Esophagus (tissue), 2 donors: Measurements from ENCODE around the gene CYP3A4. TPM values are rescaled to one million over a fixed set of nuclear protein-coding genes. Genes with fewer than 3 reads are reported as not detected.
A peak's percentile ranks its signal among the peaks of the same experiment; 100 is the strongest.

Experiments
- H3K27ac ChIP-seq, 2 donors: one replicate each; pipeline ENCODE4 v1.5.1; 2013; ENCODE audit warnings: low read depth in 2 of 2, mild to moderate bottlenecking in 2 of 2, inconsistent platforms in 1 of 2, low read length in 1 of 2, moderate library complexity in 1 of 2
- H3K27me3 ChIP-seq, 2 donors: one replicate each; pipeline ENCODE4 v1.6.1; 2013; ENCODE audit warnings: low read length in 2 of 2, control low read depth in 1 of 2, mild to moderate bottlenecking in 1 of 2; ENCODE audit not compliant: insufficient read depth in 2 of 2, control insufficient read depth in 1 of 2
- H3K36me3 ChIP-seq, 2 donors: one replicate each; pipeline ENCODE4 v1.6.1; 2013; ENCODE audit warnings: low read length in 1 of 2; ENCODE audit not compliant: control insufficient read depth in 2 of 2, insufficient read depth in 2 of 2
- H3K4me1 ChIP-seq, 2 donors: one replicate each; pipeline ENCODE4 v1.6.1; 2013; ENCODE audit warnings: low read length in 1 of 2; ENCODE audit not compliant: control insufficient read depth in 2 of 2, insufficient read depth in 2 of 2
- H3K4me3 ChIP-seq, 2 donors: one replicate each; pipeline ENCODE4 v1.5.1; 2013; ENCODE audit warnings: low read length in 2 of 2, mild to moderate bottlenecking in 2 of 2, low read depth in 1 of 2, moderate library complexity in 1 of 2
- H3K9me3 ChIP-seq, 2 donors: one replicate each; pipeline ENCODE4 v1.6.1; 2013; ENCODE audit warnings: mild to moderate bottlenecking in 2 of 2, low read depth in 1 of 2, low read length in 1 of 2, moderate library complexity in 1 of 2; ENCODE audit not compliant: control insufficient read depth in 2 of 2, insufficient read depth in 1 of 2
- WGBS, 2 donors: extraction: QIAGEN DNeasy Blood & Tissue Kit; methylation state at CpG; one replicate each; pipeline ENCODE4 v1.1.7; 2013; 5-methylcytosine and 5-hydroxymethylcytosine counted together
- polyA plus RNA-seq, 2 donors: library from polyadenylated mRNA; stranded (reverse); fragments of 200-250 nt; gene quantifications; one replicate each; pipeline ENCODE4 v1.2.3, GENCODE V29; 2013
- donor health status: healthy with polysubstance abuse.
- donor health status: Bipolar disorder and iron deficiency.

CYP3A4 gene
- polyA plus RNA-seq, 2 donors: 0.16 to 0.20 TPM

GRCh38 chr7:99794585-99795502 is 10.9 kb upstream of the CYP3A4 start:
- no peaks in the 10 kb centered on the region for H3K36me3 ChIP-seq
- H3K4me3 ChIP-seq: no peak overlapping the region
- H3K9me3 ChIP-seq: peaks cover 0 to 2% of the 10 kb centered on the region in 2 donors
- no peaks in the 10 kb centered on the region for H3K4me1 ChIP-seq
- 69 to 80% methylated on average over 12 of the region's 12 CpGs for WGBS, 2 donors
- no peak overlapping the region for H3K27ac ChIP-seq
- H3K27me3 ChIP-seq: no peaks in the 10 kb centered on the region

DNA sequence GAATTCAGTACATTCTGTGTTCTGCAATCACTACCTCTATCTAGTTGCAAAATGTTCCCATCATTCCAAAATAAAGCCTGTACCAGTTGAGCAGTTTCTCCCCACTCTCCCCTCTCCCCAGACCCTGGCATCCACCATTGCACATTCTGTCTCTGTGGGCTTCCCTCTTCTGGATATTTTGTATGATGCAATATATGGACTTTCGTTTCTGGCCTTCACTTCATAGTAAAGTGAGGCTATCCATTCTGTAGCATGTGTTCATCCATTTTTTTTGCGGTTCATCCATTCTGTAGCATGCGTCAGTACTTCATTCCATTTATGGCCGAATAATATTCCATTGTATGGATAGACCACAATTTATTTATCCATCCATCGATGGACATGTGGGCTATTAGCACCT is 9.5 kb upstream of the CYP3A4 start:
- WGBS, 2 donors: 91 to 92% methylated on average over 5 of the region's 5 CpGs
- Histone ChIP-seq H3K9me3 (peaks cover 0 to 2% of the 10 kb centered on the region in 2 donors), H3K27ac (no peak overlapping the region), H3K36me3 (no peaks in the 10 kb centered on the region), H3K4me3 (no peak overlapping the region), H3K4me1 (no peaks in the 10 kb centered on the region), H3K27me3 (no peaks in the 10 kb centered on the region)

DNA sequence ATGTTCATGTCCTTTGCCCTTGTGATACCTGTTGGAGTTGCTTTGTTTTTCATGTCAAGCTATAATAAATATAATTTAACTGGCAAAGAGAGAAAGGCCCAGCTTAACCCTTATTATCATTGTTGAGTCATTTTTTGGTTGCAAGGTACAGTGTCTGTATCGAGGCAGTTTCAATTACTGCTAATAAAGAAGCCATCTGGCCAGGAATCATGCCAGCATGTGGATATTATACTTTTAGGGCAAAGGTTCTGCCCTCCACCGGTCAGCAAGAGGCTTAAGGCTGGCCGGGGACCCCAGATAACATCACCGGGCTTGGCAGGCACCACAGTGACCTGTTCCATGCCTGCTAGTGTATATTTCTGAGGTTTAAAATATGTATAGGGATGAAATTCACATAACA is 9.0 kb upstream of the CYP3A4 start:
- Histone ChIP-seq H3K4me3 (no peak overlapping the region), H3K27ac (no peak overlapping the region), H3K9me3 (peaks cover 0 to 2% of the 10 kb centered on the region in 2 donors), H3K27me3 (no peaks in the 10 kb centered on the region), H3K4me1 (no peaks in the 10 kb centered on the region), H3K36me3 (no peaks in the 10 kb centered on the region)
- 63 to 64% methylated on average over 4 of the region's 4 CpGs for WGBS, 2 donors

GRCh38 chr7:99791667-99792369 is 7.8 kb upstream of the CYP3A4 start:
- no peak overlapping the region for H3K4me3 ChIP-seq
- no peaks in the 10 kb centered on the region for H3K27me3 ChIP-seq
- no peak overlapping the region for H3K27ac ChIP-seq
- no peaks in the 10 kb centered on the region for H3K36me3 ChIP-seq
- WGBS, 2 donors: 64 to 78% methylated on average over 5 of the region's 5 CpGs
- H3K4me1 ChIP-seq: no peaks in the 10 kb centered on the region
- H3K9me3 ChIP-seq: peaks cover 0 to 2% of the 10 kb centered on the region in 2 donors

- no peak overlapping the region for H3K27ac ChIP-seq
- H3K4me3 ChIP-seq: no peak overlapping the region
- H3K9me3 ChIP-seq: peaks cover 0 to 2% of the 10 kb centered on the region in 2 donors
- peaks cover 0 to 2% of the 10 kb centered on the region in 2 donors for H3K4me1 ChIP-seq
- no peaks in the 10 kb centered on the region for H3K27me3 ChIP-seq
- no peaks in the 10 kb centered on the region for H3K36me3 ChIP-seq
- WGBS, 2 donors: 75 to 85% methylated on average over 1 of the region's 1 CpG
Measured at GRCh38 chr7:99791021-99791420, 7.0 kb upstream of the CYP3A4 start.

- H3K27me3 ChIP-seq: no peaks in the 10 kb centered on the region
- WGBS, 2 donors: 91 to 92% methylated on average over 3 of the region's 3 CpGs
- H3K36me3 ChIP-seq: no peaks in the 10 kb centered on the region
- peaks cover 0 to 2% of the 10 kb centered on the region in 2 donors for H3K4me1 ChIP-seq
- no peak overlapping the region for H3K27ac ChIP-seq
- H3K4me3 ChIP-seq: no peak overlapping the region
- H3K9me3 ChIP-seq: peaks cover 0 to 2% of the 10 kb centered on the region in 2 donors
Measured at GRCh38 chr7:99790407-99790806, 6.4 kb upstream of the CYP3A4 start.

- Histone ChIP-seq H3K4me1 (peaks cover 1 to 6% of the 10 kb centered on the region in 2 donors), H3K9me3 (peaks cover 0 to 2% of the 10 kb centered on the region in 2 donors), H3K27ac (no peak overlapping the region), H3K27me3 (no peaks in the 10 kb centered on the region), H3K36me3 (no peaks in the 10 kb centered on the region), H3K4me3 (no peak overlapping the region)
- 62 to 73% methylated on average over 4 of the region's 4 CpGs for WGBS, 2 donors
Measured at GRCh38 chr7:99789441-99790070, 5.6 kb upstream of the CYP3A4 start.

GRCh38 chr7:99788554-99788953 is 4.6 kb upstream of the CYP3A4 start:
- peaks cover 2 to 6% of the 10 kb centered on the region in 2 donors for H3K4me1 ChIP-seq
- H3K27ac ChIP-seq: no peak overlapping the region
- WGBS, 2 donors: 55 to 65% methylated on average over 2 of the region's 2 CpGs
- no peak overlapping the region for H3K4me3 ChIP-seq
- no peaks in the 10 kb centered on the region for H3K27me3 ChIP-seq
- H3K36me3 ChIP-seq: no peaks in the 10 kb centered on the region
- peaks cover 0 to 2% of the 10 kb centered on the region in 2 donors for H3K9me3 ChIP-seq

DNA sequence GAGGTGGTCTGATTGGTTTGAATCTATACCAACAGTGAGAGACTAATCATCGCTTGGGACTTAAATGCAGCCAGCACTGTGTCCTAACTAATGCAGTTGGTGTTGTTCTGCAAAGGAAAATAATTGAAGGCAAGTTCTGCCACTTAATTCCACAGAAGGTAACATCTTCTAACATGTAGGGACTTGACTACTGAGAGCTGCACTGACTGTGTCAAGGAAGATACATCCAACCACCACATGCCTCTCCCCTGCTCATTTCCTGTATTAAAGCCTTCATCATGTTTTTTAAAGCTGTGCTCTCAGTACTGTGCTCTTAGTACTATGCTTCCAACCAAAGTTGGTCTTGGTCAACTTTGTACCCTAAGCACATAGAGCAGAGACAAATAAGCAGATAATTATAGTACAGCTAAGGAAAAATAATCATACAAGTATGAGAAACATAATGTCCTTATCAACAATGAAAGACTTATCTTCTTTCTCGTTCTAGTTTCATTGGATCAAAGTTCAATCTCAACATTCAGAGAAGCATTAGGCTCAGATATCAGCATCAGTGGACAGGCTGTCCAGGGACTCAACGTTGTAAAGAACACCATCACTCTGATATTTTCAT is 2.8 kb upstream of the CYP3A4 start:
- Histone ChIP-seq H3K36me3 (no peaks in the 10 kb centered on the region), H3K9me3 (peaks cover 0 to 2% of the 10 kb centered on the region in 2 donors), H3K27ac (peak overlapping the region in 1 of 2 donors; percentile 30), H3K4me1 (peaks cover 2 to 10% of the 10 kb centered on the region in 2 donors), H3K27me3 (no peaks in the 10 kb centered on the region), H3K4me3 (no peak overlapping the region)
- WGBS, 2 donors: 61 to 63% methylated on average over 3 of the region's 3 CpGs
